ENCODE measurements around the gene KCNJ4.

Gene KCNJ4

GRCh38 chr22:38455076-38455529 lies at the start of gene KCNJ4:
Gene KCNJ4, minus strand, starts transcription at chr22:38455199. Its CDS starts 27,067 bp downstream, at chr22:38428132.
- DNase-seq (ENCODE audit: low read depth) = no peak
- no peak for TF ChIP-seq CTCF (IDR thresholded peaks at IDR 0.05; ENCODE audit: low read depth, low read length, missing control alignments)
- H3K4me3 ChIP-seq (ENCODE audit: low read depth, low read length) = peak within 1 kb of the TSS; percentile 27
- in situ Hi-C loops (cut with HindIII; ENCODE audit: low sequenced_read_pairs) = no loop called here

- no peak for TF ChIP-seq CTCF (IDR thresholded peaks at IDR 0.05; ENCODE audit: low read depth, low read length, missing control alignments)
- H3K4me3 ChIP-seq (ENCODE audit: low read depth, low read length) = peak overlapping the region; percentile 94
- DNase-seq (ENCODE audit: low read depth) = no peak
- in situ Hi-C loops (cut with HindIII; ENCODE audit: low sequenced_read_pairs) = no loop called here
Measured at GRCh38 chr22:38503021-38503420, 48.0 kb upstream of the KCNJ4 start.

GRCh38 chr22:38501797-38502672 lies 47.0 kb upstream of the KCNJ4 start:
- DNase-seq (ENCODE audit: low read depth) = no peak
- peak overlapping the region; percentile 94 for H3K4me3 ChIP-seq (ENCODE audit: low read depth, low read length)
- TF ChIP-seq CTCF (IDR thresholded peaks at IDR 0.05; ENCODE audit: low read depth, low read length, missing control alignments) = no peak
- in situ Hi-C loops (cut with HindIII; ENCODE audit: low sequenced_read_pairs) = no loop called here

GRCh38 chr22:38497869-38498268 lies 42.9 kb upstream of the KCNJ4 start:
- in situ Hi-C loops (cut with HindIII; ENCODE audit: low sequenced_read_pairs) = no loop called here
- TF ChIP-seq CTCF (IDR thresholded peaks at IDR 0.05; ENCODE audit: low read depth, low read length, missing control alignments) = no peak
- DNase-seq (ENCODE audit: low read depth) = no peak
- no peak overlapping the region for H3K4me3 ChIP-seq (ENCODE audit: low read depth, low read length)

- no peak for DNase-seq (ENCODE audit: low read depth)
- no peak for TF ChIP-seq CTCF (IDR thresholded peaks at IDR 0.05; ENCODE audit: low read depth, low read length, missing control alignments)
- in situ Hi-C loops (cut with HindIII; ENCODE audit: low sequenced_read_pairs) = no loop called here
- no peak overlapping the region for H3K4me3 ChIP-seq (ENCODE audit: low read depth, low read length)
Measured at GRCh38 chr22:38494939-38495338, 39.9 kb upstream of the KCNJ4 start.

GRCh38 chr22:38494498-38494897 lies 39.5 kb upstream of the KCNJ4 start:
- no peak for DNase-seq (ENCODE audit: low read depth)
- H3K4me3 ChIP-seq (ENCODE audit: low read depth, low read length) = no peak overlapping the region
- in situ Hi-C loops (cut with HindIII; ENCODE audit: low sequenced_read_pairs) = no loop called here
- TF ChIP-seq CTCF (IDR thresholded peaks at IDR 0.05; ENCODE audit: low read depth, low read length, missing control alignments) = no peak

Measured in astrocyte of the cerebellum (primary cell).